ENCODE measurements around the gene SHKBP1. TPM values are rescaled to one million over a fixed set of nuclear protein-coding genes. Genes with fewer than 3 reads are reported as not detected.

SHKBP1 gene
- total and polyA plus RNA-seq, 9 of the 15 experiments (the other 6 are each of a cell fraction or from before 2014, with no cell fraction given): 1.2 to 58.1 (median 22.3) TPM

DNA sequence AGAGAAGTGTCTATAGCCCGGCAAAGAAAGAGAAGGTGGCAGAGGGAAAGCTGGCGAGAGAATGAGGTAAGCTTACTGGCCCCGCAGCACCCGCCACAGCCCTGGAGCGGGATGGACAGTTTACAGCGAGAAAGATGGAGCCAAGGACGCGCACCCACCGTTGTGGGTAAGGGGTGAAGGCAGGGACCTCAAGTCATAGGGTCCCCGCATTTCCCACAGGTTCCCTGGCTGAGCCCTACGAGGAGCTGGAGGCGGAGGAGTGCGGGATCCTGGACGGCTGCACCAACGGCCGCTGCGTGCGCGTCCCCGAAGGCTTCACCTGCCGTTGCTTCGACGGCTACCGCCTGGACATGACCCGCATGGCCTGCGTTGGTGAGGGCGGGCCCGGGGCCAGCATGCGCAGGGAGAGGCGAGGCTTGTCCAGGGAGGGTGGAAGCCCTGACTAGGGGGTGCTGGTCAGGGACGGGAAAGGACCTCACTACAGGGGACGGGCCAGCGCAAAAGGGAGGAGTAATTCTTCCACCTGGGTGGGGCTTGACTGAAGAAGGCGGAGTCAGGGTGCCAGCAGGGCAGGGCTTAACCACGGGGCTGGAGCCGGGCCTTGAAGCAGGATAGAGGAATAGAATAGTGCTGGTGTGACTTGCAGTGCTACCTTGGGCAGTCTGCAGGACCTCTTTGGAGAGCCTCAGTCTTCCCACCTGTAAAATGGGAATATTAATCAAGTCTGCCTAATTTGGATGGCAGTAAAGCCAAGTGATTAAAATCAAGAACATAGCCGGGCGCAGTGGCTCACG is 51.0 kb downstream of the SHKBP1 start (continued):
- TF ChIP-seq, protein P1, sequence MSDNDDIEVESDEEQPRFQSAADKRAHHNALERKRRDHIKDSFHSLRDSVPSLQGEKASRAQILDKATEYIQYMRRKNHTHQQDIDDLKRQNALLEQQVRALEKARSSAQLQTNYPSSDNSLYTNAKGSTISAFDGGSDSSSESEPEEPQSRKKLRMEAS (CRISPR knock-in tag; IDR thresholded peaks at IDR 0.05): peak; percentile 31; the same call in 1 of the 2 replicates
- TF ChIP-seq GTF2B (IDR thresholded peaks at IDR 0.05; ENCODE audit: extremely low read depth, insufficient read length): no peak
- TF ChIP-seq GTF2F1 (IDR thresholded peaks at IDR 0.05; ENCODE audit: low read depth, low read length): no peak
- TF ChIP-seq ZNF431 (CRISPR knock-in tag; IDR thresholded peaks at IDR 0.05): no peak
- TF ChIP-seq, protein P2, sequence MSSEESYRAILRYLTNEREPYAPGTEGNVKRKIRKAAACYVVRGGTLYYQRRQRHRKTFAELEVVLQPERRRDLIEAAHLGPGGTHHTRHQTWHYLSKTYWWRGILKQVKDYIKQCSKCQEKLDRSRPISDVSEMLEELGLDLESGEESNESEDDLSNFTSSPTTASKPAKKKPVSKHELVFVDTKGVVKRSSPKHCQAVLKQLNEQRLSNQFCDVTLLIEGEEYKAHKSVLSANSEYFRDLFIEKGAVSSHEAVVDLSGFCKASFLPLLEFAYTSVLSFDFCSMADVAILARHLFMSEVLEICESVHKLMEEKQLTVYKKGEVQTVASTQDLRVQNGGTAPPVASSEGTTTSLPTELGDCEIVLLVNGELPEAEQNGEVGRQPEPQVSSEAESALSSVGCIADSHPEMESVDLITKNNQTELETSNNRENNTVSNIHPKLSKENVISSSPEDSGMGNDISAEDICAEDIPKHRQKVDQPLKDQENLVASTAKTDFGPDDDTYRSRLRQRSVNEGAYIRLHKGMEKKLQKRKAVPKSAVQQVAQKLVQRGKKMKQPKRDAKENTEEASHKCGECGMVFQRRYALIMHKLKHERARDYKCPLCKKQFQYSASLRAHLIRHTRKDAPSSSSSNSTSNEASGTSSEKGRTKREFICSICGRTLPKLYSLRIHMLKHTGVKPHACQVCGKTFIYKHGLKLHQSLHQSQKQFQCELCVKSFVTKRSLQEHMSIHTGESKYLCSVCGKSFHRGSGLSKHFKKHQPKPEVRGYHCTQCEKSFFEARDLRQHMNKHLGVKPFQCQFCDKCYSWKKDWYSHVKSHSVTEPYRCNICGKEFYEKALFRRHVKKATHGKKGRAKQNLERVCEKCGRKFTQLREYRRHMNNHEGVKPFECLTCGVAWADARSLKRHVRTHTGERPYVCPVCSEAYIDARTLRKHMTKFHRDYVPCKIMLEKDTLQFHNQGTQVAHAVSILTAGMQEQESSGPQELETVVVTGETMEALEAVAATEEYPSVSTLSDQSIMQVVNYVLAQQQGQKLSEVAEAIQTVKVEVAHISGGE (CRISPR knock-in tag; IDR thresholded peaks at IDR 0.05): no peak
- no peak for TF ChIP-seq HOXB6 (CRISPR knock-in tag; IDR thresholded peaks at IDR 0.05; ENCODE audit: borderline replicate concordance)
- no peak for TF ChIP-seq NFE2L1 (tag; IDR thresholded peaks at IDR 0.05; ENCODE audit: borderline replicate concordance, low read depth)
- no peak for TF ChIP-seq ZNF77 (CRISPR knock-in tag; IDR thresholded peaks at IDR 0.05)
- no peak for TF ChIP-seq TAF9B (IDR thresholded peaks at IDR 0.05; ENCODE audit: partially characterized antibody)
- TF ChIP-seq TBL1XR1 (IDR thresholded peaks at IDR 0.05; ENCODE audit: low read length in 2 of 2): no peak
- no peak for TF ChIP-seq ZNF12 (CRISPR knock-in tag; IDR thresholded peaks at IDR 0.05)
- peak in 1 of 2 experiments; percentile 18 for TF ChIP-seq E2F6 (IDR thresholded peaks at IDR 0.05; ENCODE audit: borderline replicate concordance in 1 of 2, extremely low read depth in 1 of 2, insufficient read depth in 1 of 2, insufficient read length in 1 of 2, low read depth in 1 of 2, low read length in 1 of 2, poor library complexity in 1 of 2, severe bottlenecking in 1 of 2)
- TF ChIP-seq FOXP1 (CRISPR knock-in tag; IDR thresholded peaks at IDR 0.05): no peak
- no peak for TF ChIP-seq ZNF143 (CRISPR knock-in tag; IDR thresholded peaks at IDR 0.05)
- TF ChIP-seq HMG20B (CRISPR knock-in tag; IDR thresholded peaks at IDR 0.05): no peak

Data from K562 (cell line).